OCI-LY3 (cell line): ENCODE results near the gene P4HA2.

Experiments
- H2AFZ ChIP-seq: fragments of 200-600, 300-600 bp; shearing (Covaris generic); 2 replicates; pipeline ENCODE4 v1.6.0; 2014; ENCODE audit warnings: antibody characterized with exemption, low read depth, low read length
- H3K27ac ChIP-seq: fragments of 200-600, 300-600 bp; sonication (generic); 2 replicates; pipeline ENCODE4 v1.5.1; 2014; ENCODE audit warnings: mild to moderate bottlenecking, low read length, moderate library complexity, mixed read lengths
- H3K27me3 ChIP-seq: fragments of 200-600, 300-600 bp; sonication (generic); 2 replicates; pipeline ENCODE4 v1.6.1; 2014; ENCODE audit warnings: low read depth, low read length, mixed read lengths
- H3K36me3 ChIP-seq: fragments of 200-600, 300-600 bp; sonication (generic); replicated peaks from 2 replicates; pipeline ENCODE3; 2014; ENCODE audit warnings: low read depth, low read length, mixed read lengths
- H3K4me1 ChIP-seq: fragments of 300-600, 200-600 bp; sonication (generic); 2 replicates; pipeline ENCODE4 v1.6.1; 2014; ENCODE audit warnings: low read length, mixed read lengths
- H3K4me2 ChIP-seq: fragments of 200-600, 300-600 bp; sonication (generic); 2 replicates; pipeline ENCODE4 v1.6.1; 2014; ENCODE audit warnings: low read length, mixed read lengths
- H3K4me3 ChIP-seq: fragments of 300-600, 200-600 bp; sonication (generic); 2 replicates; pipeline ENCODE4 v1.5.1; 2014; ENCODE audit warnings: antibody characterized with exemption, mild to moderate bottlenecking, low read length, moderate library complexity
- H3K79me2 ChIP-seq: fragments of 300-600, 200-600 bp; shearing (Covaris generic); 2 replicates; pipeline ENCODE4 v1.6.1; 2014; ENCODE audit warnings: mild to moderate bottlenecking, low read length, mixed read lengths
- H3K9ac ChIP-seq: fragments of 300-600, 200-600 bp; shearing (Covaris generic); 2 replicates; pipeline ENCODE4 v1.6.0; 2014; ENCODE audit warnings: mild to moderate bottlenecking, low read length, moderate library complexity
- H3K9me3 ChIP-seq: fragments of 200-600, 300-600 bp; shearing (Covaris generic); 2 replicates; pipeline ENCODE4 v1.6.1; 2014; ENCODE audit warnings: low read length, mixed read lengths; ENCODE audit not compliant: insufficient read depth
- H4K20me1 ChIP-seq: fragments of 200-600, 300-600 bp; sonication (generic); 2 replicates; pipeline ENCODE4 v1.6.1; 2016; ENCODE audit warnings: low read length, mixed read lengths; ENCODE audit not compliant: insufficient read depth
- EZH2phosphoT487 ChIP-seq: fragments of 200-600 bp; shearing (Covaris generic); IDR thresholded peaks from 2 replicates; pipeline ENCODE4 v1.6.1; 2018; ENCODE audit warnings: antibody characterized with exemption, mixed run types, low read depth
- TF ChIP-seq, protein P1 (sequence below): fragments of 200-600, 300-600 bp; sonication (generic); IDR thresholded peaks from 2 replicates; pipeline ENCODE4 v1.5.1; 2014; ENCODE audit warnings: antibody characterized with exemption, low read length, low read depth

The P4HA2 gene

DNA sequence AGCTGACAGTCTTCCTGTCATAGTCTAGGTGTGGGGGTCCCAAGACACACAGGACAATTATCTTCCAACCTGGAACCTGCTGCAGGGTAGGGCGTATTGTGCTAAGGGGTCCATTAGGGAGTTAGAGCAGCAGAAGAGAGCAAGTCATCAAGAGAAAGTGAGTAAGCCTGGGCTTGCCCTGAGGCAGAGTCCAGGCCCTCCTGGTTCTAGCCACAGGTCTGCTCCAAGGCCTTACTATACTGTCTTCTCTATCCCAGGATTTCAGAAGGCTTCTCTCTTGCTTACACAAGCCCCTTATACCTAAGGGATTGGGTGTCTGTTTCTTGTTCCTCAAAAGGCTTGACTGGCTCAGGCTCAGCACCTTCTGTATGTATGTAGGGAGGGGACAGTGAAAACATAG, 7.7 kb downstream of the P4HA2 start:
- H2AFZ ChIP-seq, result no peak overlapping the region
- H3K4me2 ChIP-seq, result no peak overlapping the region
- no peak overlapping the region for H3K27ac ChIP-seq
- H3K4me1 ChIP-seq, result peaks cover 16% of the 10 kb centered on the region
- no peak overlapping the region for H3K4me3 ChIP-seq
- H3K9ac ChIP-seq, result no peak overlapping the region
- TF ChIP-seq EZH2phosphoT487, result no peak
- TF ChIP-seq, protein P1, sequence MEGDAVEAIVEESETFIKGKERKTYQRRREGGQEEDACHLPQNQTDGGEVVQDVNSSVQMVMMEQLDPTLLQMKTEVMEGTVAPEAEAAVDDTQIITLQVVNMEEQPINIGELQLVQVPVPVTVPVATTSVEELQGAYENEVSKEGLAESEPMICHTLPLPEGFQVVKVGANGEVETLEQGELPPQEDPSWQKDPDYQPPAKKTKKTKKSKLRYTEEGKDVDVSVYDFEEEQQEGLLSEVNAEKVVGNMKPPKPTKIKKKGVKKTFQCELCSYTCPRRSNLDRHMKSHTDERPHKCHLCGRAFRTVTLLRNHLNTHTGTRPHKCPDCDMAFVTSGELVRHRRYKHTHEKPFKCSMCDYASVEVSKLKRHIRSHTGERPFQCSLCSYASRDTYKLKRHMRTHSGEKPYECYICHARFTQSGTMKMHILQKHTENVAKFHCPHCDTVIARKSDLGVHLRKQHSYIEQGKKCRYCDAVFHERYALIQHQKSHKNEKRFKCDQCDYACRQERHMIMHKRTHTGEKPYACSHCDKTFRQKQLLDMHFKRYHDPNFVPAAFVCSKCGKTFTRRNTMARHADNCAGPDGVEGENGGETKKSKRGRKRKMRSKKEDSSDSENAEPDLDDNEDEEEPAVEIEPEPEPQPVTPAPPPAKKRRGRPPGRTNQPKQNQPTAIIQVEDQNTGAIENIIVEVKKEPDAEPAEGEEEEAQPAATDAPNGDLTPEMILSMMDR, result no peak
- peaks cover 49% of the 10 kb centered on the region for H3K27me3 ChIP-seq
- no peaks in the 10 kb centered on the region for H3K36me3 ChIP-seq
- H3K79me2 ChIP-seq, result no peaks in the 10 kb centered on the region
- H3K9me3 ChIP-seq, result no peaks in the 10 kb centered on the region
- H4K20me1 ChIP-seq, result peaks cover 6% of the 10 kb centered on the region; the same call in 1 of the 2 replicates

DNA sequence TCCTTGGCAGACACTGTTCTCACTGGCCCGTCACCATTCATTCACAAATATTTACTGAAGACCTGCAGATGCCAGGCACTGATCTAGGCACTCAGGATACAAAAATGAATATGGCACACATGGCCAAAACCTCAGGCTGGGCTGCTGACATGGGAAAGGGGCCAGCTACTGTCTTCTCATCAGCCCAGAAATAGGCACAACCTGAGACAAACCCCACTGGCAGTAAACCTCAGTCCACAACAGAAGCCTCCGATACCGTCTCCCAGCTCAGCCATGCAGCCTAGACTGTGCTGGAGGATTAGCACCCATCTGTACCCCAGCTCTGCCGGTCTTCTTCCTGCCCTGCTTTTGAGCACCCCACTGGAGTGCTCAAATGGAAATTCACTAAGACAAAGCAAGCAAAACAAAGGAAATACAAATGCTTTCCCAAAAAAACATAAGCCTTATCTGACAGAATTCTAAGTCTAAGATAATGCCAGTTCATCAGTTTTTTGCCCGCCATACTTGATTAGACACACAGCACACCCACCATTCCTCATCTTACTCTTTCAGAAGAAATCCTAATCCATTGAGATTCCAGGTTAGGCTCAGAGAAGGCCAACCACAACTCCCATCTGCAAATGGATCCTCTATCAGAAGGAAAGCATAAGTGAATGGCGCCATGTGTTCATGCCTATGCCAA, 8.2 kb downstream of the P4HA2 start:
- no peak overlapping the region for H2AFZ ChIP-seq
- no peaks in the 10 kb centered on the region for H3K36me3 ChIP-seq
- TF ChIP-seq, protein P1, result no peak
- no peak for TF ChIP-seq EZH2phosphoT487
- peaks cover 6% of the 10 kb centered on the region; the same call in 1 of the 2 replicates for H4K20me1 ChIP-seq
- no peak overlapping the region for H3K4me2 ChIP-seq
- H3K4me3 ChIP-seq, result no peak overlapping the region
- H3K9ac ChIP-seq, result no peak overlapping the region
- H3K27ac ChIP-seq, result no peak overlapping the region
- H3K9me3 ChIP-seq, result no peaks in the 10 kb centered on the region
- H3K27me3 ChIP-seq, result peaks cover 43% of the 10 kb centered on the region
- H3K79me2 ChIP-seq, result no peaks in the 10 kb centered on the region
- H3K4me1 ChIP-seq, result peaks cover 16% of the 10 kb centered on the region

DNA sequence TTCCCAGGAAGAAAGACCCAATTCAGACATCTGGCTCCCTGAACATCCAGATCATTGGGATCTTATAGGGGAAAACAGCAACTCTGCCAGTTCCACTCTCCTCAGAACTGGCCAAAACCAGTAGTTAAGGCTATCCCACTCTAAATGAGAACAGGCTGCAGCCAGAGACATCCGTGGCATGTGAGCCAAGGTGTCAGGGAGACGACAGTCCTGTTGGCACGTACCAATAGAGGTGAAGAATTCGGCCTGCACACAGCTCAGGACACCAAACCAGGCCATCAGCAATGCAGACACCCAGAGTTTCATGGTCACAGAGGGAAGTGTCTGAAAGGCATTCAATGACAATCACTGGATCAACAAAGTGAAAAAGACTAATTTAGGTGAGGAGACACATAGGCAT, 9.3 kb downstream of the P4HA2 start:
- no peak for TF ChIP-seq EZH2phosphoT487
- TF ChIP-seq, protein P1, result no peak

DNA sequence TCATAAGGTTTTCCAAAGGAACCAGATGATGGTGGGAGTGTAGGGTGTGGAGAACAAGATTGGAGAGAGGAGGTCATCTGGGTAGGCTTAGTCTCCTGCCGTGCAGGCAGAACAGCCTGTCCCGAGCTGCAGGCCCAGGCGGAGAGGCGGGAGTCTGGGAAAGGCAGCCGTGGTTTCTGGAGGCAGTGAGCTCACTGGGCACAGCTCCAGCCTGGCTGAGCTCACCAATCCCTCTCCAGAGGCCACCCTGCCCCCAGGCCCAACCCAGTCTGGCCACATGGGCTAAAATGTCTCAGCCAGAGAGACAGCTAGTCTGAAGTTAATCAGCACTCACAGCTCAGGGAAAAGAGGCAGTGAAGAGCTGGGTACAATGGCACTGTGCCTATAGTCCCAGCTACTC, 12.3 kb downstream of the P4HA2 start:
- H3K36me3 ChIP-seq, result no peaks in the 10 kb centered on the region
- H3K4me1 ChIP-seq, result no peaks in the 10 kb centered on the region
- H4K20me1 ChIP-seq, result no peaks in the 10 kb centered on the region
- no peak overlapping the region for H3K4me2 ChIP-seq
- H2AFZ ChIP-seq, result no peak overlapping the region
- H3K79me2 ChIP-seq, result no peaks in the 10 kb centered on the region
- no peaks in the 10 kb centered on the region for H3K9me3 ChIP-seq
- no peak overlapping the region for H3K9ac ChIP-seq
- TF ChIP-seq, protein P1, result no peak
- no peak for TF ChIP-seq EZH2phosphoT487
- peaks cover 16% of the 10 kb centered on the region for H3K27me3 ChIP-seq
- no peak overlapping the region for H3K27ac ChIP-seq
- H3K4me3 ChIP-seq, result no peak overlapping the region

More for the DNA sequence above, 9.3 kb downstream of the P4HA2 start:
- peaks cover 16% of the 10 kb centered on the region for H3K4me1 ChIP-seq
- no peak overlapping the region for H3K4me2 ChIP-seq
- no peaks in the 10 kb centered on the region for H3K79me2 ChIP-seq
- H3K36me3 ChIP-seq, result no peaks in the 10 kb centered on the region
- H3K4me3 ChIP-seq, result no peak overlapping the region
- no peaks in the 10 kb centered on the region; the same call in 1 of the 2 replicates for H4K20me1 ChIP-seq
- no peak overlapping the region for H2AFZ ChIP-seq
- no peak overlapping the region for H3K9ac ChIP-seq
- peaks cover 33% of the 10 kb centered on the region for H3K27me3 ChIP-seq
- no peak overlapping the region for H3K27ac ChIP-seq
- H3K9me3 ChIP-seq, result no peaks in the 10 kb centered on the region
